ENCODE measurements around the gene GALNT14.

GALNT14 gene

DNA sequence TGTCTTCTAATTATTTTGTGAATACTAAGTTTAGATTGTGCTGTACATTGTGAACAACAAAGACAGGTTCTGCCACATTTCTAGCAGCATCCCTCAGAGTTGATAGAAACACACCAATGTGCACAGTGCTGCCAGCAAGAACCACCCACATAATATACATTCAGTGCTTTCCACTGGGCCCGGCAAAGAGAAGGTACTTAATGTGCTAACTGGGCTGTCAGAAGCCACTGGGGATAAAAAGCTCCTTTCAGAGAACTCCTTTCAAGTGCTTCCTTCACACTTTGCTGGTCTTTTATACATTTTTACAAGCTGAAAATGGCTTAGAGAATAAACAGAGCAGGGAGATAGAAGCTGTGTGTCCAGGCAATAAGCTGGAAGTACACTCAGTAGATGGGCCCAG lies 273.0 kb downstream of the GALNT14 start:
- Histone ChIP-seq H3K9ac (ENCODE audit: low read length in 2 of 2) (no peak overlapping the region), H3K27me3 (ENCODE audit: control insufficient read depth in 1 of 2, insufficient read depth in 2 of 2, low read length in 2 of 2) (peaks cover 4 to 6% of the 10 kb centered on the region in 2 donors), H3K4me1 (ENCODE audit: control insufficient read depth, insufficient read depth, low read length) (no peaks in the 10 kb centered on the region), H3K9me3 (ENCODE audit: control insufficient read depth in 2 of 2, low read length in 2 of 2) (peaks cover 0 to 3% of the 10 kb centered on the region in 2 donors), H3K27ac (ENCODE audit: low read length) (no peak overlapping the region), H3K36me3 (ENCODE audit: control insufficient read depth in 2 of 2, insufficient read depth in 2 of 2, low read length in 2 of 2) (no peaks in the 10 kb centered on the region), H3K4me3 (ENCODE audit: low read length in 2 of 2) (no peak overlapping the region)

DNA sequence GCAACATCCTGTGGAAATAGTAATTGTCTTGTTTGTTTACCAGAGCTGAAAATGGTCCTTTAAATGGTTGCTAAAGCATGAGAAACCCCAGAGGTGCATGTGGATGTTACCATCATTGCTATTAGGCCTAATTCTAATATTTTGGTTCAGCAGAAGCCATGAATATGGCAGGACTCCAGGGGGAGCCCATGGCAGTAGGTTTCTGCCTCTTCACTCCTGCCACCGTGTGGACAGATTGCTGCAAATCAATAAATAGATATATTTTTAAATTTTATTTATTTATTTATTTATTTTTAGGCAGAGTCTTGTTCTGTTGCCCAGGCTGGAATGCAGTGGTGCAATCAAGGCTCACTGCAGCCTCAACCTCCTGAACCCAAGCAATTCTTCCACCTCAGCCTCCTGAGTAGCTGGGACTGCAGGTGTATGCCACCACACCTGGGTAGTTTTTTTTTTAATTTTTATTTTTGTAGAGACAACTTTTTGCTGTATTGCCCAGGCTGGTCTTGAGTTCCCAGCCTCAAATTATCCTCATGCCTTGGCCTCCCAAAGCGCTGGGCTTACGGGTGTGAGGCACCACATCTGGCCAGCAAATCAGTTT lies 276.1 kb downstream of the GALNT14 start:
- Histone ChIP-seq H3K9ac (ENCODE audit: low read length in 2 of 2) (no peak overlapping the region), H3K9me3 (ENCODE audit: control insufficient read depth in 2 of 2, low read length in 2 of 2) (peaks cover 0 to 3% of the 10 kb centered on the region in 2 donors), H3K4me3 (ENCODE audit: low read length in 2 of 2) (no peak overlapping the region), H3K27me3 (ENCODE audit: control insufficient read depth in 1 of 2, insufficient read depth in 2 of 2, low read length in 2 of 2) (peaks cover 4 to 6% of the 10 kb centered on the region in 2 donors), H3K4me1 (ENCODE audit: control insufficient read depth, insufficient read depth, low read length) (no peaks in the 10 kb centered on the region), H3K27ac (ENCODE audit: low read length) (no peak overlapping the region), H3K36me3 (ENCODE audit: control insufficient read depth in 2 of 2, insufficient read depth in 2 of 2, low read length in 2 of 2) (no peaks in the 10 kb centered on the region)

DNA sequence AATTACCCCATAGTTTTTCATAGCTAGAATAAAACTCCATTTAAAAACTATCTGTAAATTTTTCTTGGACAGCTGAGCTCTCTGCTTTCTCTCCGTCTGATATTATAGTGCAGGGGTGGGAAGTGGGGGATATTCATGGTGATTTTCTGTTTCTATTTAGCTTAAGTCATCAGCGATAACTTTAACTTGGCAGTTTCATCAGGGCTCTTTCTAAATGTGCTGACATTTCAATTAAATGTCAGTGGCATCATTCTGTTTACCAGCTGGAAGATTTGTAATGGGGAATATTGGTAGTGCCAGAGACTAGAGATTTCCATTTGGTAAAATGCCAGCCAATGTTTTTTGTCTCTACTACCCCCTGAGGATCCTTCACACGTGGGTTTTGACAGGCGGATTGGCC lies 277.5 kb downstream of the GALNT14 start:
- Histone ChIP-seq H3K9ac (ENCODE audit: low read length in 2 of 2) (no peak overlapping the region), H3K9me3 (ENCODE audit: control insufficient read depth in 2 of 2, low read length in 2 of 2) (no peaks in the 10 kb centered on the region), H3K4me1 (ENCODE audit: control insufficient read depth, insufficient read depth, low read length) (no peaks in the 10 kb centered on the region), H3K27ac (ENCODE audit: low read length) (no peak overlapping the region), H3K4me3 (ENCODE audit: low read length in 2 of 2) (no peak overlapping the region), H3K27me3 (ENCODE audit: control insufficient read depth in 1 of 2, insufficient read depth in 2 of 2, low read length in 2 of 2) (peaks cover 0 to 2% of the 10 kb centered on the region in 2 donors), H3K36me3 (ENCODE audit: control insufficient read depth in 2 of 2, insufficient read depth in 2 of 2, low read length in 2 of 2) (no peaks in the 10 kb centered on the region)

Data from stomach smooth muscle (tissue), 2 donors.